Activated naive CD4-positive, alpha-beta T cell treated with anti-CD3 and anti-CD28 coated beads, Interleukin-2, amount 50 U/mL, for 72 hours (primary cell): ENCODE results near the gene SFXN3. TPM values are rescaled to one million over a fixed set of nuclear protein-coding genes. Genes with fewer than 3 reads are reported as not detected.

ENCODE experiments used
- ATAC-seq, 2 donors: fragments of 150-1000 bp; cut with Tn5 transposase; 2 replicates each; pipeline ENCODE4 v1.10.0; 2021; ENCODE audit warnings: mild to moderate bottlenecking in 2 of 2, moderate library complexity in 2 of 2
- DNase-seq, 2 donors: peaks; one replicate each; pipeline ENCODE4 v3.0.0; 2021 to 2022; ENCODE audit warnings: low spot score in 2 of 2
- H3K27ac Mint-ChIP-seq, 2 donors: one replicate each; pipeline ENCODE4 v1.8.0; 2022; ENCODE audit warnings: mild to moderate bottlenecking in 2 of 2, mixed read lengths in 2 of 2
- H3K36me3 Mint-ChIP-seq, 2 donors: one replicate each; pipeline ENCODE4 v1.8.0; 2022; ENCODE audit warnings: mixed read lengths in 2 of 2
- H3K9me3 Mint-ChIP-seq, 2 donors: one replicate each; pipeline ENCODE4 v1.8.0; 2022; ENCODE audit warnings: mixed read lengths in 2 of 2
- total RNA-seq, 2 donors: library from RNA; stranded (reverse); gene quantifications; one replicate each; pipeline ENCODE4 v1.2.3, GENCODE V29; 2022

SFXN3 gene
- total RNA-seq, 2 donors from 2014 or later: 36.9 to 43.9 TPM

- H3K9me3 Mint-ChIP-seq: no peaks in the 10 kb centered on the region
- no peaks in the 10 kb centered on the region for H3K36me3 Mint-ChIP-seq
- ATAC-seq: no peak
- DNase-seq: no peak
- H3K27ac Mint-ChIP-seq: no peak overlapping the region
These were observed 39.1 kb downstream of the SFXN3 start for GRCh38 chr10:101070098-101070497.

- ATAC-seq (no peak), DNase-seq (no peak)
- H3K36me3 Mint-ChIP-seq: no peaks in the 10 kb centered on the region
- H3K27ac Mint-ChIP-seq: peak overlapping the region in 1 of 2 donors; percentile 46
- H3K9me3 Mint-ChIP-seq: no peaks in the 10 kb centered on the region
These were observed 40.3 kb downstream of the SFXN3 start for GRCh38 chr10:101071267-101071884.

- Mint-ChIP-seq H3K36me3 (no peaks in the 10 kb centered on the region), H3K27ac (peak overlapping the region in 1 of 2 donors; percentile 46), H3K9me3 (no peaks in the 10 kb centered on the region)
- DNase-seq: no peak
- no peak for ATAC-seq
These were observed 40.9 kb downstream of the SFXN3 start for GRCh38 chr10:101071885-101072433.

GRCh38 chr10:101072923-101073322, 41.9 kb downstream of the SFXN3 start:
- Mint-ChIP-seq H3K27ac (no peak overlapping the region), H3K9me3 (no peaks in the 10 kb centered on the region), H3K36me3 (no peaks in the 10 kb centered on the region)
- no peak for DNase-seq
- no peak for ATAC-seq

- ATAC-seq (no peak), DNase-seq (no peak)
- H3K27ac Mint-ChIP-seq: no peak overlapping the region
- no peaks in the 10 kb centered on the region for H3K36me3 Mint-ChIP-seq
- H3K9me3 Mint-ChIP-seq: no peaks in the 10 kb centered on the region
These were observed 42.6 kb downstream of the SFXN3 start for GRCh38 chr10:101073631-101074030.

- no peak for DNase-seq
- Mint-ChIP-seq H3K27ac (no peak overlapping the region), H3K36me3 (no peaks in the 10 kb centered on the region), H3K9me3 (no peaks in the 10 kb centered on the region)
- ATAC-seq: peak in 1 of 2 donors; percentile 46
These were observed 44.7 kb downstream of the SFXN3 start for GRCh38 chr10:101075775-101076174.

- DNase-seq (no peak), ATAC-seq (no peak)
- no peaks in the 10 kb centered on the region for H3K9me3 Mint-ChIP-seq
- H3K27ac Mint-ChIP-seq: no peak overlapping the region
- H3K36me3 Mint-ChIP-seq: no peaks in the 10 kb centered on the region
These were observed 45.6 kb downstream of the SFXN3 start for GRCh38 chr10:101076630-101077029.

GRCh38 chr10:101079874-101080273, 48.8 kb downstream of the SFXN3 start:
- Mint-ChIP-seq H3K36me3 (no peaks in the 10 kb centered on the region), H3K9me3 (no peaks in the 10 kb centered on the region), H3K27ac (no peak overlapping the region)
- ATAC-seq (no peak), DNase-seq (no peak)

GRCh38 chr10:101080933-101081931, 50.2 kb downstream of the SFXN3 start:
- no peak overlapping the region for H3K27ac Mint-ChIP-seq
- no peaks in the 10 kb centered on the region for H3K9me3 Mint-ChIP-seq
- H3K36me3 Mint-ChIP-seq: no peaks in the 10 kb centered on the region
- no peak for DNase-seq
- no peak for ATAC-seq

GRCh38 chr10:101085846-101086245, 54.8 kb downstream of the SFXN3 start:
- ATAC-seq (no peak), DNase-seq (no peak)
- Mint-ChIP-seq H3K27ac (no peak overlapping the region), H3K9me3 (no peaks in the 10 kb centered on the region), H3K36me3 (no peaks in the 10 kb centered on the region)

GRCh38 chr10:101087376-101087775, 56.3 kb downstream of the SFXN3 start:
- no peak overlapping the region for H3K27ac Mint-ChIP-seq
- H3K36me3 Mint-ChIP-seq: no peaks in the 10 kb centered on the region
- no peak for DNase-seq
- no peaks in the 10 kb centered on the region for H3K9me3 Mint-ChIP-seq
- ATAC-seq: no peak

- DNase-seq (no peak), ATAC-seq (no peak)
- Mint-ChIP-seq H3K9me3 (no peaks in the 10 kb centered on the region), H3K36me3 (no peaks in the 10 kb centered on the region), H3K27ac (no peak overlapping the region)
These were observed 56.9 kb downstream of the SFXN3 start for GRCh38 chr10:101087965-101088364.

GRCh38 chr10:101089520-101090299, 58.7 kb downstream of the SFXN3 start:
- ATAC-seq: no peak
- no peak for DNase-seq

GRCh38 chr10:101090597-101090996, 59.6 kb downstream of the SFXN3 start:
- Mint-ChIP-seq H3K36me3 (no peaks in the 10 kb centered on the region), H3K9me3 (no peaks in the 10 kb centered on the region), H3K27ac (no peak overlapping the region)
- no peak for DNase-seq
- ATAC-seq: no peak

More at GRCh38 chr10:101089520-101090299, 58.7 kb downstream of the SFXN3 start:
- H3K9me3 Mint-ChIP-seq: no peaks in the 10 kb centered on the region
- H3K36me3 Mint-ChIP-seq: no peaks in the 10 kb centered on the region
- no peak overlapping the region for H3K27ac Mint-ChIP-seq
